B cell (primary cell): ENCODE results near the gene CERCAM. TPM values are rescaled to one million over a fixed set of nuclear protein-coding genes. Genes with fewer than 3 reads are reported as not detected.
A peak's percentile ranks its signal among the peaks of the same experiment; 100 is the strongest.

ENCODE experiments used
- ATAC-seq: fragments of 200-7000 bp; cut with Tn5 transposase; one replicate; pipeline ENCODE4 v1.10.0; 2021; ENCODE audit warnings: low read depth, mild to moderate bottlenecking, moderate number of reproducible peaks, moderate library complexity
- CTCF ChIA-PET: fragments of 350-600 bp; sonication (Branson Sonifier 250); formaldehyde crosslinking; loops from one replicate; lab custom pipeline; 2021; ENCODE audit warnings: antibody characterized with exemption, inconsistent platforms; lab: Charles Lee
- POLR2A ChIA-PET: fragments of 350-600 bp; sonication (Branson Sonifier 250); formaldehyde crosslinking; loops from one replicate; lab custom pipeline; 2021; ENCODE audit warnings: antibody characterized with exemption; lab: Charles Lee
- DNase-seq: peaks from one replicate; pipeline ENCODE4 v3.0.0; 2013
- H2AFZ ChIP-seq: 2 replicates; pipeline ENCODE4 v1.6.1; 2012; ENCODE audit warnings: mild to moderate bottlenecking, low read depth, low read length; ENCODE audit not compliant: insufficient read depth, poor library complexity, severe bottlenecking
- H3K27ac ChIP-seq, 2 donors: 1 replicate in 1 of 2; 2 replicates in 1 of 2; pipeline ENCODE4 v1.5.1; 2012 to 2013; ENCODE audit warnings: low read length in 2 of 2, mild to moderate bottlenecking in 2 of 2, moderate library complexity in 1 of 2
- H3K27me3 ChIP-seq, 4 experiments: fragments of 200-600 bp in 1 of 4; sonication (generic) in 1 of 4; replicated peaks in 1 of 4; 1 replicate in 2 of 4; 2 replicates in 2 of 4; pipeline versions ENCODE4 v1.6.1 to v1.7.0; 2013 to 2016; ENCODE audit warnings: low read length in 3 of 4, mild to moderate bottlenecking in 2 of 4, mixed read lengths in 1 of 4, moderate library complexity in 1 of 4; ENCODE audit not compliant: insufficient read depth in 4 of 4, control insufficient read depth in 3 of 4; ENCODE audit errors: control extremely low read depth in 1 of 4
- H3K36me3 ChIP-seq, 2 experiments: replicated peaks in 1 of 2; 1 replicate in 1 of 2; 2 replicates in 1 of 2; pipeline versions ENCODE4 v1.6.1 to v1.7.1; 2013; ENCODE audit warnings: low read length in 1 of 2; ENCODE audit not compliant: insufficient read depth in 2 of 2, control insufficient read depth in 1 of 2; ENCODE audit errors: control extremely low read depth in 1 of 2, extremely low read depth in 1 of 2
- H3K4me1 ChIP-seq, 2 donors: fragments of 200-600 bp in 1 of 2; sonication (generic) in 1 of 2; 1 replicate in 1 of 2; 2 replicates in 1 of 2; pipeline versions ENCODE4 v1.5.1 to v1.6.1; 2013 to 2017; ENCODE audit warnings: low read length in 2 of 2; ENCODE audit not compliant: control insufficient read depth in 2 of 2, insufficient read depth in 2 of 2
- H3K4me2 ChIP-seq: replicated peaks from 2 replicates; pipeline ENCODE3; 2012; ENCODE audit warnings: mild to moderate bottlenecking, low read depth, low read length; ENCODE audit not compliant: poor library complexity, severe bottlenecking
- H3K4me3 ChIP-seq, 5 experiments: fragments of 200-600 bp in 1 of 5; sonication (generic) in 1 of 5; 1 replicate in 3 of 5; 2 replicates in 2 of 5; pipeline versions ENCODE4 v1.5.1 to v1.7.0; 2011 to 2016; ENCODE audit warnings: low read length in 4 of 5, mild to moderate bottlenecking in 4 of 5, low read depth in 2 of 5, control low read depth in 1 of 5, moderate library complexity in 1 of 5; ENCODE audit not compliant: insufficient read depth in 1 of 5; ENCODE audit errors: control extremely low read depth in 1 of 5, extremely low read depth in 1 of 5
- H3K79me2 ChIP-seq: fragments of 200-600 bp; sonication (generic); one replicate; pipeline ENCODE4 v1.6.0; 2016; ENCODE audit warnings: low read length; ENCODE audit not compliant: control insufficient read depth, insufficient read depth
- H3K9ac ChIP-seq: fragments of 200-600 bp; sonication (generic); 2 replicates; pipeline ENCODE4 v1.6.1; 2017; ENCODE audit warnings: mild to moderate bottlenecking, low read length, moderate library complexity
- H3K9me3 ChIP-seq, 3 donors: one replicate each; pipeline versions ENCODE4 v1.6.1 to v1.7.1; 2013; ENCODE audit warnings: low read length in 2 of 3; ENCODE audit not compliant: control insufficient read depth in 2 of 3, insufficient read depth in 1 of 3; ENCODE audit errors: control extremely low read depth in 1 of 3
- H4K20me1 ChIP-seq: 2 replicates; pipeline ENCODE4 v1.6.0; 2012; ENCODE audit warnings: mild to moderate bottlenecking, low read length; ENCODE audit not compliant: insufficient read depth, control insufficient read depth, poor library complexity, severe bottlenecking
- H3K27ac Mint-ChIP-seq: one replicate; pipeline ENCODE4 v1.8.0; 2021; ENCODE audit warnings: mixed read lengths
- H3K27me3 Mint-ChIP-seq: one replicate; pipeline ENCODE4 v1.8.0; 2021; ENCODE audit warnings: mixed read lengths
- H3K4me1 Mint-ChIP-seq: one replicate; pipeline ENCODE4 v1.8.0; 2021; ENCODE audit warnings: mixed read lengths
- H3K4me3 Mint-ChIP-seq: one replicate; pipeline ENCODE4 v1.8.0; 2021; ENCODE audit warnings: mixed read lengths
- H3K9me3 Mint-ChIP-seq: one replicate; pipeline ENCODE4 v1.8.0; 2022; ENCODE audit warnings: mixed read lengths; ENCODE audit not compliant: insufficient read depth
- EZH2 ChIP-seq: IDR thresholded peaks from 2 replicates; pipeline ENCODE4 v1.6.1; 2012; ENCODE audit warnings: borderline replicate concordance, low read depth, mild to moderate bottlenecking, moderate library complexity, low read length; ENCODE audit not compliant: insufficient read depth, poor library complexity, severe bottlenecking
- WGBS: methylation state at CpG from one replicate; pipeline ENCODE4 v1.1.5; 2013; ENCODE audit warnings: missing lambda C conversion rate; ENCODE audit not compliant: insufficient coverage; 5-methylcytosine and 5-hydroxymethylcytosine counted together
- intact Hi-C: fragments of 100-400 bp; cut with micrococcal nuclease; formaldehyde crosslinking; loops from one replicate; pipeline ENCODE4 v1.10.0; 2022
- polyA plus RNA-seq: library from polyadenylated mRNA; depleted of rRNA; stranded (reverse); fragments of >200 nt; gene quantifications from 2 replicates; pipeline ENCODE4 v1.2.3, GENCODE V29; 2012
- total RNA-seq, 2 donors: library from RNA; stranded (reverse); fragments of 120-200 nt in 1 of 2; gene quantifications; 1 replicate in 1 of 2; 2 replicates in 1 of 2; pipeline versions ENCODE4 v1.2.3 to v1.2.4, GENCODE V29; 2013 to 2022
- TF ChIP-seq, protein P1 (sequence below): fragments of 200-600 bp; IDR thresholded peaks from one replicate; pipeline ENCODE4 v1.8.0; 2022; ENCODE audit warnings: antibody characterized with exemption, mild to moderate bottlenecking

CERCAM gene
- total and polyA plus RNA-seq, 2 donors (not counting 1 experiment from before 2014, with no cell fraction given), result 2.4 to 3.8 TPM

DNA sequence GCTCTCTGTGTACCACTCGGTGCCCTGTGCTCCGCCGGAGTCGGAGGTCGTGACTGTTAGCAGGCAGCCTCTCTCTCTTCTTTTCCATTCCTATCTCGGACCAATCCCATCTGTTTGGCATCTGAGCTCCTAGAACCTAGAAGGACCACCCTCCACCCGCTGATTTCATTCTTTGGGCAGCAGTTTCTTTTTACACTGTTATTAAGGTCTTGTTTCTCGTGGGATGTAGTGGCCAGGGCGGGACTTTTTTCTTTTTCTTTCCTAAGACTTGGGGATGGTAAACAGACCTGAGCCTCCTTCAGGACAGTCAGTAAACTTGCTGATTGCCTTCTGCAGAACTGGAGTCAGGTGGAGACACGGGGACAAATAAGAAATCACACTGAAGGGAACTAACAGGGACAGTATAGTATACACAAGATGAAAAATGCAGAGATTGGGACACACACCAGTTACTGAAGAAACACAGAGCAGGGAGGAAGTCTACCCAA is 49.0 kb upstream of the CERCAM start:
- Mint-ChIP-seq H3K27me3 (no peaks in the 10 kb centered on the region), H3K9me3 (no peaks in the 10 kb centered on the region)
- H2AFZ ChIP-seq, result peak overlapping the region; percentile 98

More for the DNA sequence above, 49.0 kb upstream of the CERCAM start:
- ChIA-PET CTCF (interaction anchor here (1.0 to 2.8 kb wide), 6 partner anchors 10 to 96 kb away, joined by 4 to 35 read pairs (median 6); partner anchors contain the start of genes CERCAM, GOLGA2 and SWI5), POLR2A (interaction anchor here (0.5 to 2.9 kb wide), 12 partner anchors 9 to 827 kb away, joined by 3 to 20 read pairs (median 4); partner anchors contain the start of genes GOLGA2, ODF2 and SWI5)
- no peak for ATAC-seq
- peaks cover 30% of the 10 kb centered on the region for H3K4me1 Mint-ChIP-seq
- Histone ChIP-seq H3K79me2 (peaks cover 62% of the 10 kb centered on the region), H3K9me3 (no peaks in the 10 kb centered on the region), H4K20me1 (peaks cover 38% of the 10 kb centered on the region), H3K4me3 (peak overlapping the region; percentile 86 to 98 (median 90)), H3K4me2 (peak overlapping the region; percentile 97), H3K9ac (peak overlapping the region; percentile 99), H3K27ac (peak overlapping the region; percentile 83 to 96), H3K4me1 (peaks cover 15 to 23% of the 10 kb centered on the region in 2 donors), H3K27me3 (no peaks in the 10 kb centered on the region), H3K36me3 (peaks cover 2 to 15% of the 10 kb centered on the region in 2 experiments)
- no peak for TF ChIP-seq EZH2
- TF ChIP-seq, protein P1, sequence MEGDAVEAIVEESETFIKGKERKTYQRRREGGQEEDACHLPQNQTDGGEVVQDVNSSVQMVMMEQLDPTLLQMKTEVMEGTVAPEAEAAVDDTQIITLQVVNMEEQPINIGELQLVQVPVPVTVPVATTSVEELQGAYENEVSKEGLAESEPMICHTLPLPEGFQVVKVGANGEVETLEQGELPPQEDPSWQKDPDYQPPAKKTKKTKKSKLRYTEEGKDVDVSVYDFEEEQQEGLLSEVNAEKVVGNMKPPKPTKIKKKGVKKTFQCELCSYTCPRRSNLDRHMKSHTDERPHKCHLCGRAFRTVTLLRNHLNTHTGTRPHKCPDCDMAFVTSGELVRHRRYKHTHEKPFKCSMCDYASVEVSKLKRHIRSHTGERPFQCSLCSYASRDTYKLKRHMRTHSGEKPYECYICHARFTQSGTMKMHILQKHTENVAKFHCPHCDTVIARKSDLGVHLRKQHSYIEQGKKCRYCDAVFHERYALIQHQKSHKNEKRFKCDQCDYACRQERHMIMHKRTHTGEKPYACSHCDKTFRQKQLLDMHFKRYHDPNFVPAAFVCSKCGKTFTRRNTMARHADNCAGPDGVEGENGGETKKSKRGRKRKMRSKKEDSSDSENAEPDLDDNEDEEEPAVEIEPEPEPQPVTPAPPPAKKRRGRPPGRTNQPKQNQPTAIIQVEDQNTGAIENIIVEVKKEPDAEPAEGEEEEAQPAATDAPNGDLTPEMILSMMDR, result no peak
- peak overlapping the region; percentile 96 for H3K27ac Mint-ChIP-seq
- peak overlapping the region; percentile 95 for H3K4me3 Mint-ChIP-seq
- WGBS, result 0% methylated on average over 6 of the region's 10 CpGs
- no peak for DNase-seq
- intact Hi-C loops, result loop anchor here (1.0 to 5.0 kb wide), 9 partner anchors 31 to 576 kb away; partner anchors contain the start of genes CERCAM, COQ4, DOLK and KYAT1
